ENCODE results near the gene MED25. TPM values are rescaled to one million over a fixed set of nuclear protein-coding genes. Genes with fewer than 3 reads are reported as not detected.

MED25 gene
- total and polyA plus RNA-seq, 2 experiments from 2014 or later: 29.6 to 83.9 TPM

- Histone ChIP-seq H2AFZ (no peak overlapping the region), H4K20me1 (ENCODE audit: insufficient read depth, poor library complexity, severe bottlenecking) (peaks cover 4% of the 10 kb centered on the region), H3K4me1 (ENCODE audit: insufficient read depth) (no peaks in the 10 kb centered on the region), H3K9me2 (replicated peaks; ENCODE audit: insufficient read depth) (no peaks in the 10 kb centered on the region), H3K79me2 (peaks cover 2% of the 10 kb centered on the region), H3K27me3 (no peaks in the 10 kb centered on the region), H3K36me3 (replicated peaks; ENCODE audit: insufficient read depth, low read depth) (no peaks in the 10 kb centered on the region), H3K9me3 (ENCODE audit: low read depth) (no peaks in the 10 kb centered on the region), H3K27ac (no peak overlapping the region), H3K4me3 (no peak overlapping the region), H3K4me2 (no peak overlapping the region)
- no peak for DNase-seq (ENCODE audit: low spot score)
- 96% methylated on average over 9 of the region's 9 CpGs for WGBS (ENCODE audit: low lambda C conversion rate, missing lambda C conversion rate)
- TF ChIP-seq CTCF (IDR thresholded peaks at IDR 0.05; ENCODE audit: poor library complexity): no peak
- no peak for TF ChIP-seq EZH2 (IDR thresholded peaks at IDR 0.05; ENCODE audit: borderline replicate concordance)
- no peak for TF ChIP-seq EZH2phosphoT487 (IDR thresholded peaks at IDR 0.05; ENCODE audit: low read depth, severe bottlenecking, unreplicated experiment)
These were observed 14.5 kb downstream of the MED25 start for GRCh38 chr19:49832556-49832955.

DNA sequence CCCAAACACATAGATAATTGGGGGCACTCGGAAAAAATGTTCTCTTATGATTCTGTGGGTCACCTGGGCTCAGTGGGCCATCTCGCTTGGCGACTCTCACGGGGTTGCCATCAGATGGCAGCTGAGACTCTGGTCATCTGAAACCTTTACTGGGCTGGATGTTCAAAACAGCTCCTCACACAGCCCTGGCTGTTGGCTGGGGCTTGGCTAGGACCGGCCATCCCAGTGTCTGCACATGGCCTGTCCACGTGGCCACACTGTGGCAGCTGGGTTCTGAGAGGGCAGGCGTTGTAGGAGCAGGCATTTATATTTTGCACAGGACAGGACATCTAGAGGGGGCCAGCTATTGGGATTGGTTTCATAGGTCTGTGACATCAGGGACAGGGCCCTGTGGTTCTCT lies 15.5 kb downstream of the MED25 start:
- Histone ChIP-seq H3K27ac (no peak overlapping the region), H3K4me1 (ENCODE audit: insufficient read depth) (no peaks in the 10 kb centered on the region), H2AFZ (no peak overlapping the region), H3K9me2 (replicated peaks; ENCODE audit: insufficient read depth) (no peaks in the 10 kb centered on the region), H3K9me3 (ENCODE audit: low read depth) (no peaks in the 10 kb centered on the region), H3K27me3 (no peaks in the 10 kb centered on the region), H3K4me3 (no peak overlapping the region), H3K4me2 (no peak overlapping the region), H3K79me2 (no peaks in the 10 kb centered on the region), H3K36me3 (replicated peaks; ENCODE audit: insufficient read depth, low read depth) (no peaks in the 10 kb centered on the region), H4K20me1 (ENCODE audit: insufficient read depth, poor library complexity, severe bottlenecking) (no peaks in the 10 kb centered on the region)
- 94% methylated on average over 7 of the region's 7 CpGs for WGBS (ENCODE audit: low lambda C conversion rate, missing lambda C conversion rate)
- no peak for DNase-seq (ENCODE audit: low spot score)
- TF ChIP-seq CTCF (IDR thresholded peaks at IDR 0.05; ENCODE audit: poor library complexity) (no peak), EZH2phosphoT487 (IDR thresholded peaks at IDR 0.05; ENCODE audit: low read depth, severe bottlenecking, unreplicated experiment) (no peak), EZH2 (IDR thresholded peaks at IDR 0.05; ENCODE audit: borderline replicate concordance) (no peak)

- TF ChIP-seq CTCF (IDR thresholded peaks at IDR 0.05; ENCODE audit: poor library complexity) (no peak), EZH2 (IDR thresholded peaks at IDR 0.05; ENCODE audit: borderline replicate concordance) (no peak), EZH2phosphoT487 (IDR thresholded peaks at IDR 0.05; ENCODE audit: low read depth, severe bottlenecking, unreplicated experiment) (no peak)
- no peaks in the 10 kb centered on the region for H3K9me3 ChIP-seq (ENCODE audit: low read depth)
- no peak overlapping the region for H3K4me2 ChIP-seq
- no peak overlapping the region for H3K27ac ChIP-seq
- H3K27me3 ChIP-seq: no peaks in the 10 kb centered on the region
- H3K79me2 ChIP-seq: no peaks in the 10 kb centered on the region
- WGBS (ENCODE audit: low lambda C conversion rate, missing lambda C conversion rate): 88% methylated on average over 4 of the region's 12 CpGs
- H3K4me1 ChIP-seq (ENCODE audit: insufficient read depth): no peaks in the 10 kb centered on the region
- no peak overlapping the region for H3K4me3 ChIP-seq
- no peaks in the 10 kb centered on the region for H3K9me2 ChIP-seq (replicated peaks; ENCODE audit: insufficient read depth)
- no peaks in the 10 kb centered on the region for H3K36me3 ChIP-seq (replicated peaks; ENCODE audit: insufficient read depth, low read depth)
- no peak for DNase-seq (ENCODE audit: low spot score)
- no peak overlapping the region for H2AFZ ChIP-seq
- H4K20me1 ChIP-seq (ENCODE audit: insufficient read depth, poor library complexity, severe bottlenecking): no peaks in the 10 kb centered on the region
These were observed 17.5 kb downstream of the MED25 start for GRCh38 chr19:49835562-49835961.

All from hepatocyte (in vitro differentiated cells).